Stimulated activated CD4-positive, alpha-beta T cell treated with anti-CD3 and anti-CD28 coated beads, Interleukin-4, amount 100 ng/mL, for 4 hours (primary cell): ENCODE data around the gene PPP2R5B.

Experiments used
- DNase-seq, 2 experiments: peaks; one replicate each; pipeline ENCODE4 v3.0.0-alpha.2; 2020

The PPP2R5B gene

DNA sequence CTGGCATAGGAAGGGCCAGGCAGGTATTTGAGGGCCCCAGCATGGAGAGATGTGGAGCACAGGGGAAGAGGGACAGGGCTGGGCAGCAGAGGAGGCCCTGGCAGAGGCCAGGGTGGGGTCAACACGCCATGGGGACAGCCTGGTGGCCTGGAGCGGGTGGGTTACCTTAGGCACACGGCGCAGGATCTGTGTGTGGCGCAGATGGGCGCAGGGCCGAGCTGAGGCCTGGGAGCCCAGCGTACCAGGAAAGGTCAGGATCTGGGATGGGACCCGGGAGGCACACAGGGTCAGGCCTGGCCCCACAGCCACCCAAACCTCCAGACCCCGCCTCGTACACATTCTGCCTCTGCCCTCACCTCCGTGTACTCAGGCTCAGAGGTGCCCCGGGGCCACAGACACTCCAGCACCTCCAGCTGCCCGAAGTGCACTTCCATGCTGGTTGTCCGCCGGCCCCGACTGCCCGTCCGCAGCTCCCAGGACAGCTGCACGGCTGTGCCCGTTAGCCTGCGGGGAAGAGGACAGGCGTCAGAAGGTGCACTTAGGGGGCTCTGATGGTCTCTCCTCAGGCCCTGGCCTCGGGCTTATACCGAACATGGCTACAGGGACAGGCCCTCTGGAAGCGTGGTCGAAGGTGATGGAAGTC is 13.9 kb upstream of the PPP2R5B start:
- no peak for DNase-seq

DNA sequence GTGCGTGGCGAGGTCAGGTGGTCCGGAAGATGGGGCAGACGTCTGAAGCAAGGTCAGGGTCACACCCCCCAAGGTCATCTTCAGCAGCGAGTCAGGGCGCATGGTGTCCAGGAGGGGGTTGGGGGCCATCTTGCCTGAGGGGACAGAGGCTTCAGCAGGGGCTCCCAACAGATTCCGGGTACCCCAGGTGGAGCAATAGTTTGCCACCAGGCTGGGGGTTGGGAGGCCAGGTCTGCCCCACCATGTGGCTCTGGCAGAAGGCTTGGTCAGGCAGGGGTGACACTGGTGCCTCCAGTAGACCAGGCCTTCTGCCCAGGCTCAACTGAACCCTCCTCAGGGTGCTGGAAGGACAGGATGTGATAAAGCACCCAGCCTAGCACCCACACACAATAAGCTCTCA is 13.3 kb upstream of the PPP2R5B start:
- DNase-seq: no peak

DNA sequence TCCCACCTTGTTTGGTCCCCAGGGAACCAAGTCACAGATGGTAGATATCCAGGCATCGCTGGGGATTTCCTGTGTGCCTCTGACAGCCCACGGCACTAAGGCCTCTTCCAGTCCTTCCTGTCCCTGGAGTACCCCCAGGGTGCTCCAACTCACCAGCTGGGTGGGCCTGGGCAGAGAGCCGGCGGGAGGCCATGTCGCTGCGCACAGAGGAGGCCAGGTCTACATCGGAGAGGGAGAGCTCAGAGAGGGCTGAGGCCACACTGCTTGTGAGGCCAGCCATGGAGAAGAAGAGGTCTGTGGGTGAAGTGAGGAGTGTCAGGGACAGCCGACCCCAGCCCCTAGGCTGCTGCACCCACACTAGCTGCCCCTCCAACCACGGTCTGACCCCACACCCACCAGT is 12.8 kb upstream of the PPP2R5B start:
- no peak for DNase-seq

DNA sequence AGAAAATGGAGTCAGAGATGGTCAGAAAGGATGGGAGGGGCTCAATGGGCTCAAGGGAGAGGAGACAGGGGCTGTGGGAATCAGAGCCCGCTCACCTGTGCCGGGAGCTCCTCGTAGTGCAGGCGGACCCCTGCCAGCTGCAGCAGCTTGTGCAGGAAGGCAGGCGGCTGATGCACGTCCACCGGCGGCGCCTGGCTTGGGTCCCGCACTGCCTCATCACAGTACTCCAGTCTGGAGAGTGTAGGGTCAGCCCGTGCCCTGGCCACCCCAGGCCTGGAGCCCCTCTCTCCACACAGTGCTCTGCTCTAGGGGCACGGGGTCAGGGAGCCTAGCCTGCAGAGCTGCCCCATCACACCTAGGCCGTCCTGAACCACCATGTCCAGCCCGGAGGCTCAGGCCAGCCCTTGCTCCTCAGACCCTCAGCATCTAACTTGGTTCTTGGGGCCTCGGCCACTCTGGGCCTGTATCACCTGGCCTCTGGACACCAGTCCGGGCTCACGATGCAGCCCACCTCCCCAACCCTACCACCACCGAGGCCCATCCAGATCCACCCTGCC is 11.2 kb upstream of the PPP2R5B start:
- no peak for DNase-seq

DNA sequence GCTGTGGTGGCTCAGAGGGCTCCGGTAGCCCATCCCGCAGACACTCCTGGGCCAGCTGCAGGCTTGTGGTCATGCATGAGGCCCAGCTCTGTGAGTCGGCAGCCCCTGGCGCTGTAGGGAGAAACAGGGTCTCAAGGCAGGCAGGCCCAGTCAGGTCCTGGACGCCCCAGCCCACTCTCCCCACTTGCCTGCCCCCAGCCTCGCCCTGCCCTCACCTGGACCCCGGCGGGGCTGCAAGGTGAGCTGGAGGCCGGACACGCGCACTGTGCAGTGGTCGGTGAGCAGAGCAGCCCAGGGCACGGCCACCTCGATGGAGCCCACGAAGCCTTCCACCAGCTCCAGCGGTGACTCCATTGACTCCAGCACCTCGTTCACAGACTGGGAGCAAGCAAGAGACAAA is 10.4 kb upstream of the PPP2R5B start:
- no peak for DNase-seq

DNA sequence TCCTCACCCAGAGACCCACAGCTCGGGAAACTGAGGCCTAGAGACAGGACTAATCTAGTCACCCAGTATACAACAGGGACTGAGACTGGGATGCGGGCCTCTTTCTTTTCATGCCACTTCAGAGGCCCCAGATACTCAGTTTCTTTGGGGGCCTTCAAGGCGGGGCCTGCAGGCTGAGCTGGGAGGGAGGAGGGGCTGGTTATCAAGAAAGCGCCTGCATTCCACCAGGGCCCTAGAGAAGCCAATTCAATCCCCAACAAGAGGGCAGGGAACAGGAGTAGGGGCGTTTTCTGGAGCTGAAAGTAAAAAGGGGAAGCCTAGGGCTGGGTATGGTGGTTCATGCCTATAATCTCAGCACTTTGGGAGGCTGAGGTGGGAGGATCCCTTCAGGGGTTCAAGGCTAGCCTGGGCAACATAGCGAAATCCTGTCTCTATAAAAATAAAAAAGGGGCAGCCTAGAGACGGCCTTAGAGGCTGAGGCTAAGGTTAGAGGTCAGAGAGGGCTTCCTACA is 9.1 kb upstream of the PPP2R5B start:
- no peak for DNase-seq

DNA sequence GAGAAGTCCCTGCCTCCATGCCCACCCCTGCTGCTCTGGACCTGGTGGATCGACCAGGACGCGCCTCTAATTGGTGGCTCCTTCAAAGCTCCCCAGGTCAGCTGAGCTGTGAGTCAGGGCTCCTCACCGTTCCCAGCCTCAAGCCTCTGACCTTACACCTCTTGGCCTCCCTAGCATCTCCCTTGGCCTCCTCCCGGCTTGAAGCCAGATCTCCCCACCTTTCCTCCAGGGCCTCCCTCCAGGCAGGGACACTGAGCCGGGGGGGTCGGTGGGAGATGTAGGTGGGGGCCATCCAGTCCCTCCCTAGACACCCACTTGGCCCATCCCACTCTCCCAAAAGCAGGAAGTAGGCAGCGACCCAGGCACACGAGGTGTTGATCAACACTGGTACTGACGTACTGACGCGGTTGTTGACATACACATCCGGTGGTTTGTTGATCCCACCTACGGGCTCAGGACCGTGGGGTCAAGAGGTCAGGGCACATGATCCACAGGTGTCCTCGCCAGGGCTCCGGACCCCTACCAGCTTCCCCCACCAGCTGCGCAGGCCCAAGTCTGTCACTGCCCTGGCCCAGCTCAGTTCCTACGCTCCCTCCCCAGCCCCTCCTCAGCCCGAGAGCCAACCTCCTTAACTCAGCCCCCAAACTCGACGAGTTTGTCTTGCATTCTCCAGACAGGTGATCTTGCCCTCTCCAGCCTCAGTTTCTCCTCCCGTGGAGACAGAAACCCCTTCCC is 8.3 kb upstream of the PPP2R5B start:
- peak; percentile 13 to 27 for DNase-seq

DNA sequence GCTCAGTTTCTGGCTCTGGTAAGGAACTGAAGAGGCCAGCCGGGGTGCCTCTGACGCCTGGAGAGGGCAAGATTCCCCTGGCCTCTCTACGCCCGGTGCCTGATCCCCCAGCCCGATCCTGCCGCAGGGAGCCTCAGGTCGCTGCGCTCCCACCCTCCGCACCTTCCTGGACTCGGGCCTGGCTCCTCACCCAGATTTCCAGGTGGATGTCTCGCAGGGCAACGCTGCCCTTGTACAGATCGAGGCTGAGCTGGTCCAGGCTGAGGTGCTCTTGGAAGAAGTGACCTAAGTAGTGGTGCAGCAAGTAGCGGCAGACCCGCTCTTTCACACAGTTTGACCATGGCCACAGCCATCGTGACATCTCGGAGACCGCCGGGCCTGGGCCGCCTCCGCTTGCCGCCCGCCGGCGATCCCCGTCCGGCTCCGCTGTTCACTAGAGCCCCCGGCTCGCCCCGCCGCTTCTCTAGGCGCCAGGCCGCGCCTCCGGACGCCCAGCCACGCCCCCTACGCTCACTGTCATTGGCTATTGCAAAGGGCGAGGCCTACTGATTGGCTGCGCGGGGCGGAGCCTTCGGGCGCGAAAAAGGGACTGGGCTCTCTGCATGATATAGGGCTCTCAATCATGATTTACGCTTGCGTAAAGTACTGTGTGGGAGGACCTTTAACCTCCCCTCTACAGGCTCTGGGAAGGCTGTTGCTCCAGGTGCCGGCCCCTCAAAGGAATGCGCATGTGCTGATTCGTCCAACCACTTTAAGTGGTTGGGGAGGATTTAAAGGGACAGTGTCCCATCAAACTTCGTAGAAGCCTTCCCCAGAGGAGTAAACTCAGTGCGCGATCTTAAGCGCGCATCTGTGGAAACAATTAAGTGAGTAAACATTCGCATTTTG is 7.5 kb upstream of the PPP2R5B start, which contains the start of gene ATG2A:
Gene ATG2A, minus strand, starts transcription at position 435 of the 888 bp plus-strand sequence. Its CDS starts 74 bp downstream, at position 361.
- DNase-seq: peak; percentile 98 to 99

DNA sequence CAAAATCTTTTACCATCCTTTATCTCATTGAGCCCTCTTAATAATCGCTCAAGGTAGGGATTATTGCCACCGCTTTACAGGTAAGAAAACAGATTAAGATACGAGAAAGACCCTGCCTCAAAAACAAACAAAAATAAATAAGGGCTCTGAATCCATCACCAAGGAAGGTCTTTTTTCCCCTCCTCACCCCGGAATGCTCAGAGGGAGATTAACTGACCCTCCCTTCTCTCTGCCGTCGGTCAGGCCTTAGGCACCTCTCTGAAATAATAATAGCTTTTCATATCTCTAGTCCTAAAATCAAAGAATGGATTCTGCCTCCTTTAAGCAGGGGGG is 6.9 kb upstream of the PPP2R5B start:
- DNase-seq: no peak

DNA sequence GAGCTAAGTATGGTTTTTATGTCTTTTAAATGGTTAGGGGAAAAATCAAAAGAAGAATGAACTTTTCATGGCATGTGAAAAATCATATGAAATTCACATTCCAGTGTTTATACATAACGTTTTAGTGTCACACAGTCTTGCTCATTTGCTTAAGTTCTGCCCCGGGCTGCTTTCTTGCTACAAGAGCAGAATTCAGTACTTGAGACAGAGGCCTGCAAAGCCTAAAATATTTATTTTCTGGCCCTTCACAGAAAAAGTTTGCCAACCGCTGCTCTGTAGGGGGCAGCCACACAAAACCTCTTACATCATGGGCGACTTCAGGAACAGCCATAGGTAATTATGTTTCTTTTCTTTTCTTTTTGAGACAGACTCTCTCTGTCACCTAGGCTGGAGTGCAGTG is 6.5 kb upstream of the PPP2R5B start:
- DNase-seq: no peak

DNA sequence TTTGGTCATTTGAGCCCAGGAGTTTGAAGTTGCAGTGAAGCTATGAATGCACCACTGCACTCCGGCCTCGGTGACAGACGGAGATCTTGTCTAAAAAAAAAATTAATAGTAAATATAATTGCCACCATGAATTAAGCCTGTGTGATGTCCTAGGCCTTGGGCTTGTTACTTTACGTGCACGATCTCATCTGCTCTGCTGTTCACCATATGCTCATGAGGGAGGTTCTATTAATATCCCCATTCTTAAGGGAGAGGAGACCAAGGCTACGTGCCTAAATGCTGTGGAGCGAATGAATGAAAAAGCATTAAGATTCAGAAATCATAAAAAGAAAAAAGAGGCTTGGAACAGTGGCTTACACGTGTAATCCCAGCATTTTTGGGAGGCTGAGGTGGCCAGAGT is 4.9 kb upstream of the PPP2R5B start:
- no peak for DNase-seq

DNA sequence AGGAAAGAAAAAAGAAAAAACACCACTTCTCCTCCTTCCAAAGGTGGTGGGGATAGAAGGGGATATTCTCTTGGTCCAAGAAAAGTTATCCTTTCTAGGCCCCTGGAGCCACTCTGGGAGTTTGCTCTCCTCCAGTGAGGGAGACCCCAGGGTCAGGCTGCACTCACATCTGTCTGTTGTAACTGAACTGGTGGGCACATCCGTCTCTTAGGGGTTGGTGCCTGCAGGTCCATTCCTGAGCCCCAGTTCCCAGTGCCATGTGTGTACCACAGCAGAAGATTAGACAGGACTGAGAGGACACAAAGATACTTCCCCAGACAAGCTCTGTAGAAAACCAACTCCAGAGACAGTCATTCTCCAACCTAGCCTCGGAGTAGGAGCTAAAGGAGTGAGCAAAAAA is 4.4 kb upstream of the PPP2R5B start:
- no peak for DNase-seq

DNA sequence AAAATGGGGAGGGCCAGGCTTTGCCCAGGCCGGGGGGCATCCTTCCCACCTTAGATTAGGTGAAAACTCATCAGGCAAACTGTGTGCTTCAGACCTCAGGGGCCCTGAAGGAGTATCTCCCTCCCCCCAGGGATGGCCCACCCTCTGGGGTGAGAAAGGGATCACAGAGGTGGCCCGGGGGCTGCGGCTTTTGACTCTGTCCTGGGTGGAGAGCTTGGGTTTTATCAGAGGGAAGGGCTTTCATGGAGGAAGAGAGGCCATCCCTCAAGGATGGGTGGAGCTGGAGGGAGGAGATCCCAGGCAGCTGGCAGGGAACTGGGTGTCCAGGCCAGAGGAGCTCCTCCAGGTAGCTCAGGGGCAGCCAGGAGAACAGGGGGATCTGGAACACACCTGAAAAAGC is 3.1 kb upstream of the PPP2R5B start:
- DNase-seq: no peak

DNA sequence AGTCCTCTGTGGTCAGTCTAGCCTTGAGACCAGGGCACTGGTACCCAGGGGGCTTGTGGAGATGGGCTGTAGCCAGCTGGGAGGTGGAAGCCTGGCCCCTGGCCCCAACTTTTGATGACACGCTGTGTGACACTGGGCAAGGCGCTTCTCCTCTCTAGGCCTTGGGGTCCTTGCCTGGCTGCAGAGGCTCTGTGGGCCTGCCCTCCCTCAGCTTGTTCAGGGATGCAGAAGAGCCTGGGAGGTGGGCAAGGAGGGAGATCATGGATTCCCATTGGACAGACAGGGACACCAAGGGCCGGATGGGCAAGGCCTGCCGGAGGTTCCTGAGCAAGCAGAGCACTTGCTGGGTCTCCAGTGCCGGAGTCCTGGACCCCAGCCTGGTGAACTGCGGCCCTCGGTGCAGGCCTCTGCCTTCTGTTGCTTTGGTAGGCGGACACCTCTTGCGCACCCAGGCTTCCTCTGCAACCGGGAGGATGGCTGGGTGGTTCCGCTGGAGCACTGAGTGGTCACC is 1.3 kb upstream of the PPP2R5B start:
- DNase-seq: no peak

DNA sequence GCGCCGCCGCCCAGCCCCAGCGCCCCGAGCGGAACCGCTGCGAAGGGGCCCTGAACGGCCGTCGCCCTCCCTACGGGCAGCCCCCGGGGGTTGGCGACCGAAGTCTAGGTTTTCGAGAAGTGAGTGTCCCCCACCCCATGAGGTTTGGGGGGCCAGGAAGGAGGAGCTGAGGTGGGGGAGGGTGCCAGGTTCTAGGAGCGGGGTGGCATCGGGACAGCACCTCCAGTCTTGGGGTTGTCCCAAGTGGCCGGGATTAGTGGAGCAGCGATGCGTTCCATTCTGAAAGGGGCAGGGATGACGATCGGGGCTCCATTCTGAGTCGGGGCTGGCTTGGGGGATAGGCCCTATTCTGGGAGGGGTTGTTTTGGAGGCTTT is 408 bp downstream of the PPP2R5B start:
- no peak for DNase-seq

DNA sequence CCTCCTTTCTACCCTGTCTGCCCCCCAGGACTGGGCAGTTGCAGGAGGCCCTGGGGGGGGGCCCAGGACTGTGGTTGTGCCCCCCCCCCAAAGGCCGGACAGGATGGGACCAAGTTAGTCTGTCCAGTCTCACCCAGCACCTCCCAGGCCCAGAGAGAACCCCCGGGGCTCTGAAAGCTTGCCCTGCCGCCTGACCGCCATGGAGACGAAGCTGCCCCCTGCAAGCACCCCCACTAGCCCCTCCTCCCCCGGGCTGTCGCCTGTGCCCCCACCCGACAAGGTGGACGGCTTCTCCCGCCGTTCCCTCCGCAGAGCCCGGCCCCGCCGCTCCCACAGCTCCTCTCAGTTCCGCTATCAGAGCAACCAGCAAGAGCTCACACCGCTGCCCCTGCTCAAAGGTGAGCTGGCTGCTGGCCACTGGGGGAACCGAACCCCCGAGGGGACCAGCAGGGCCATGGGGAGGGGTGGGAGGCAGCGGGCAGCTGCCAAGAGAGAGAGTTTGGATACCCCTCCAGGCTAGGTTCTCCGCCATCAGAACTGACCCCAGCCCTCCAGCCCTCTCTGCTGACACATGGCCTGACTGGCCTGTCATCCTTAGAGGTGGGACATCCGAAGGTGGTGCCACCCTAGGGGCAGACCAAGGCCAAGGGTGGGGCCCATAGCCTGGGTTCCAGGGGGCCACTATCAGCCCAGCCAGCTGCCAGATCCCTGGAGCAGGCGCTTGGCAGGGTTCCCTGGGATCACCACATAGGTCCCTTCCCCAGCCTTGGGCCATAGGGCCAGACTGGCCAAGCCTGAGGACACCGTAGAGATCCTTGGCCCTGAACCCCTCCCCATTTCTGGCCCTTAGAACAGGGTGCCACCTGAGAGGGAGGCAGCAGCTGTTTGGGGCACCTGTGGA is 1.3 kb downstream of the PPP2R5B start:
- DNase-seq: no peak

DNA sequence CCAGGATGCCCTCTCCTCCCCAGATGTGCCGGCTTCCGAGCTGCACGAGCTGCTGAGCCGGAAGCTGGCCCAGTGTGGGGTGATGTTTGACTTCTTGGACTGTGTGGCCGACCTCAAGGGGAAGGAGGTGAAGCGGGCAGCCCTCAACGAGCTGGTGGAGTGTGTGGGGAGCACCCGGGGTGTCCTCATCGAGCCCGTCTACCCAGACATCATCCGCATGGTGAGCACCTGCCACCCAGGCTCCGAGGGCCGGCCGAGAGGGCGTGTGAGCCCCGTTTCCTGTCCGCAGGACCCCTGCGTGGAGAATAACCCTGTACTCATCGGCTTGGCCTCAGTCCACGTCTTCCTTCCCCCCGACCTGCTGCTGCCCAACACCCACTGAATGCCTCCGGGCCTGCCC is 2.2 kb downstream of the PPP2R5B start:
- DNase-seq: no peak

DNA sequence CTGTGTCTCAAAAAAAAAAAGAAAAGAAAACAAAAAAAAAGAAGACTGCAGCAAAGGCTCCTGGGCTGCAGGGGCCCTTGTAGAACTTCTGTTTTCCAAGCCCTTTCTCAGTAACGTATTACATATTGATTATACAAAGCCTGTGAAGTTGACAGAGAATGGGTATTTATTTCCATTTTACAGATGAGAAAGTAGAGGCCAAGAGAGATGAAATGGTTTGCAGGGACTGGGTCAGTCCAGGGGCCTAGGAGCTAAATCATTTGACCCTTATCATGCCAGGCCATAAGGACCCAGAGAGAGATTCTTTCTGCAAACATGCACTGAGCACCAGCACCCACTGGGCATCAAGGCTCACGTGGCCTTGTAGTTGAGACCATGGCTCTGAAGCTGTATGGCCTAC is 4.5 kb downstream of the PPP2R5B start:
- no peak for DNase-seq

DNA sequence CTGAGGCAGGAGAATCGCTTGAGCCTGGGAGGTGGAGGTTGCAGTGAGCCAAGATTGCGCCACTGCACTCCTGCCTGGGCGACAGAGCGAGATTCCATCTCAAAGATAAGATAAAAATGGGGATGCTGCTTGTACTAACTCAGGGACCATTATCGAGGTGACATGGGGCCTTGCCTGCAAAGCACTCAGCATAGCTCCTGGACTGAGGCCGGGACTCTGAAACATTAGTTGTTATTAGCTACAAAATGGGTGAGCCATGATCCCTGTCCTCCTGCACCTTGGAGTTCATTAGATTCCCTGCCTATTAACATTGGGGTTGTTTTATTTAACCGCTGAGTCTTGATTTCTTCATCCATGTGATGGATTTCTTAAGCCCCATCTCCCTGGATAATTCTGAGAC is 5.1 kb downstream of the PPP2R5B start:
- DNase-seq: no peak

DNA sequence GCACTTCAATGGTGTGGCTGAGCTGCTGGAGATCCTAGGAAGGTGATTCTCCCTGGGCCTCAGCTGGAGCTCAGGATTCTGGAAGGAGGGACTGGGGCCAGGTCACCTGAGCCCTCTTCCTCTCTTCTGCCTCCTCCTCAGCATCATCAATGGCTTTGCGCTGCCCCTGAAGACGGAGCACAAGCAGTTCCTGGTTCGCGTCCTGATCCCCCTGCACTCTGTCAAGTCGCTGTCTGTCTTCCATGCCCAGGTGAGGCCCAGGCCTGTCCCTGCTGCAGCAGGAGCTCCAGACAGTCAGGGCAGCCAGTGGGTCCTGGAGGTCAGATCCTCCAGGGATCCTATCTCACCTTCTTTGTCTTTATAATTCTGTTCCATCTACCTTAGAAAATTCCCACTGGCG is 5.9 kb downstream of the PPP2R5B start:
- DNase-seq: no peak

DNA sequence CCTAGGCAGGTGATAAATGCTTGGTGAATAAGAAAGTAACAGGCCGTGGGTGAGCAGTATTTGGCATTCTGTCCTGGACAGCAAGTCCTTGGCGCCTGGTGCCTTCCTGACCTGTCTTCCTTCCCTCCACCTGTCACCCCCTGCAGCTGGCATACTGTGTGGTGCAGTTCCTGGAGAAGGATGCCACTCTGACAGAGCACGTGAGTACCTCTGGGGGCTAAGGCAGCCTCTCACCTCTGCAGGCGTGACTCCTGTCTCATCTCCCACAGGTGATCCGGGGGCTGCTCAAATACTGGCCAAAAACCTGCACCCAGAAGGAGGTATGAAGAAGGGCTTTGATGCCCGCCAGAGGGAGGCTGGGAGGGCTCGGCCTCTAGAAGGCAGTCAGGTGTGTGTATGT is 6.8 kb downstream of the PPP2R5B start:
- DNase-seq: no peak

DNA sequence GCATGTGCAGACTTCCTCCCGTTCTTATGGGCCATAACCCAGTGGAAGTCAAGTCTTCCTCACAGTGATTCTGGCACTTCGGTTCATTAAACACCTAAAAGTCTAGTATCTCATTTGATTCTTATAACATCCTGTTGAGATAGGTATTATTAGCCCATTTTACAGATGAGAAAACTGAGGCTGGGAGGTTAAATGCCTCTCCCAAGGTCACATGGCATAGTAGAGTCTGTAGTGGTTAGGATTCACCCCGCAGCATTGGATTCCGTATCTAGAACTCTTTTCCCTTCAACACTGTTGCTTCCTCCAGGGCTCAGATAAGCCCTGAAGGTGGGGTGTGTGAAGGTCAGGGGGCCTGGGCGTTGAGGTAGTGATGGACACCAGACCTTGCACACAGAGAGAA is 7.8 kb downstream of the PPP2R5B start:
- DNase-seq: no peak
